Liver (tissue), 9 donors: Measurements from ENCODE around the gene XXYLT1. TPM values are rescaled to one million over a fixed set of nuclear protein-coding genes. Genes with fewer than 3 reads are reported as not detected.

ENCODE experiments used
- DNase-seq: peaks from one replicate; pipeline ENCODE4 v3.0.0-alpha.2; 2017; ENCODE audit warnings: low spot score
- H3K27ac ChIP-seq, 2 donors: one replicate each; pipeline ENCODE4 v1.7.0; 2013; ENCODE audit warnings: inconsistent platforms in 2 of 2, low read length in 2 of 2, control low read depth in 1 of 2, low read depth in 1 of 2, mild to moderate bottlenecking in 1 of 2
- H3K27me3 ChIP-seq, 4 donors: one replicate each; pipeline versions ENCODE4 v1.6.1 to v1.7.0; 2013; ENCODE audit warnings: low read length in 3 of 4, inconsistent platforms in 1 of 4, mild to moderate bottlenecking in 1 of 4, moderate library complexity in 1 of 4; ENCODE audit not compliant: control insufficient read depth in 4 of 4, insufficient read depth in 4 of 4
- H3K36me3 ChIP-seq, 4 donors: one replicate each; pipeline versions ENCODE4 v1.6.1 to v1.7.0; 2013; ENCODE audit warnings: low read length in 3 of 4, mild to moderate bottlenecking in 3 of 4, low read depth in 1 of 4, moderate library complexity in 1 of 4; ENCODE audit not compliant: control insufficient read depth in 4 of 4, insufficient read depth in 3 of 4
- H3K4me1 ChIP-seq, 4 donors: one replicate each; pipeline versions ENCODE4 v1.6.1 to v1.7.0; 2013; ENCODE audit warnings: low read length in 3 of 4, mild to moderate bottlenecking in 3 of 4, moderate library complexity in 1 of 4; ENCODE audit not compliant: control insufficient read depth in 4 of 4, insufficient read depth in 4 of 4
- H3K4me3 ChIP-seq, 3 donors: one replicate each; pipeline versions ENCODE4 v1.6.1 to v1.7.0; 2013; ENCODE audit warnings: low read length in 3 of 3, control low read depth in 1 of 3, low read depth in 1 of 3, mild to moderate bottlenecking in 1 of 3
- H3K9ac ChIP-seq, 2 donors: one replicate each; pipeline ENCODE4 v1.7.0; 2013; ENCODE audit warnings: low read length in 2 of 2, mild to moderate bottlenecking in 2 of 2, moderate library complexity in 2 of 2, control low read depth in 1 of 2, low read depth in 1 of 2
- H3K9me3 ChIP-seq, 4 donors: one replicate each; pipeline versions ENCODE4 v1.6.1 to v1.7.0; 2013; ENCODE audit warnings: low read length in 3 of 4; ENCODE audit not compliant: control insufficient read depth in 4 of 4
- ATF3 ChIP-seq: IDR thresholded peaks from 2 replicates; pipeline ENCODE4 v1.6.1; 2016; ENCODE audit warnings: antibody characterized with exemption
- CTCF ChIP-seq: fragments of 150-350 bp; IDR thresholded peaks from 2 replicates; pipeline ENCODE4 v1.5.1; 2017; ENCODE audit warnings: improper control_type of control experiment, low read depth, low read length; ENCODE audit not compliant: missing input control
- EGR1 ChIP-seq, 2 donors: IDR thresholded peaks; 2 replicates each; pipeline ENCODE4 v1.6.1; 2016 to 2018; ENCODE audit warnings: antibody characterized with exemption in 2 of 2, low read depth in 2 of 2
- FOXA1 ChIP-seq: IDR thresholded peaks from 2 replicates; pipeline ENCODE4 v1.6.1; 2016; ENCODE audit warnings: antibody characterized with exemption
- FOXA2 ChIP-seq: IDR thresholded peaks from 2 replicates; pipeline ENCODE4 v1.6.1; 2016; ENCODE audit warnings: antibody characterized with exemption
- GABPA ChIP-seq, 2 donors: IDR thresholded peaks in 1 of 2; conservative IDR thresholded peaks in 1 of 2; 2 replicates each; pipeline ENCODE4 v1.6.1; 2016; ENCODE audit warnings: antibody characterized with exemption in 2 of 2, mild to moderate bottlenecking in 1 of 2, moderate library complexity in 1 of 2
- HNF4A ChIP-seq, 2 donors: conservative IDR thresholded peaks; 2 replicates each; pipeline ENCODE4 v1.6.1; 2016; ENCODE audit warnings: antibody characterized with exemption in 2 of 2, mild to moderate bottlenecking in 2 of 2
- HNF4G ChIP-seq: IDR thresholded peaks from 2 replicates; pipeline ENCODE4 v1.6.1; 2016; ENCODE audit warnings: antibody characterized with exemption
- JUND ChIP-seq, 2 donors: IDR thresholded peaks; 2 replicates each; pipeline ENCODE4 v1.6.1; 2016; ENCODE audit warnings: antibody characterized with exemption in 2 of 2
- MAX ChIP-seq: IDR thresholded peaks from 2 replicates; pipeline ENCODE4 v1.6.1; 2016; ENCODE audit warnings: antibody characterized with exemption
- NR2F2 ChIP-seq: IDR thresholded peaks from 2 replicates; pipeline ENCODE4 v1.6.1; 2016; ENCODE audit warnings: antibody characterized with exemption
- RAD21 ChIP-seq, 2 donors: IDR thresholded peaks; 2 replicates each; pipeline ENCODE4 v1.6.1; 2016; ENCODE audit warnings: antibody characterized with exemption in 2 of 2, mild to moderate bottlenecking in 2 of 2
- REST ChIP-seq: IDR thresholded peaks from 2 replicates; pipeline ENCODE4 v1.6.1; 2016; ENCODE audit warnings: antibody characterized with exemption, mild to moderate bottlenecking
- RXRA ChIP-seq, 2 donors: IDR thresholded peaks; 2 replicates each; pipeline ENCODE4 v1.6.1; 2017 to 2018; ENCODE audit warnings: antibody characterized with exemption in 2 of 2, mild to moderate bottlenecking in 1 of 2
- SP1 ChIP-seq: IDR thresholded peaks from 2 replicates; pipeline ENCODE4 v1.6.1; 2018; ENCODE audit warnings: antibody characterized with exemption, mild to moderate bottlenecking
- TAF1 ChIP-seq: conservative IDR thresholded peaks from 2 replicates; pipeline ENCODE4 v1.6.1; 2016; ENCODE audit warnings: antibody characterized with exemption, mild to moderate bottlenecking
- WGBS: extraction: QIAGEN DNeasy Blood & Tissue Kit; methylation state at CpG from one replicate; pipeline ENCODE4 v1.1.7; 2013; 5-methylcytosine and 5-hydroxymethylcytosine counted together
- polyA plus RNA-seq, 2 donors: library from polyadenylated mRNA; stranded (reverse) in 1 of 2; unstranded in 1 of 2; fragments of 200-250 nt in 1 of 2; fragments of >200 nt in 1 of 2; fragmentation: Nextera tagmentation in 1 of 2; extraction: Ambion mirVana in 1 of 2; gene quantifications; one replicate each; pipeline versions ENCODE4 v1.2.1 to v1.2.3, GENCODE V29; 2013 to 2015
- total RNA-seq, 2 donors: library from RNA; depleted of rRNA; stranded (reverse); fragments of >200 nt; gene quantifications; one replicate each; pipeline ENCODE4 v1.2.3, GENCODE V29; 2014
- donor health status: healthy.
- donor health status: healthy.
- donor health status: healthy.
- donor health status: healthy.
- donor health status: healthy.

The XXYLT1 gene
- total and polyA plus RNA-seq, 4 donors: 0.93 to 7.6 (median 2.8) TPM

GRCh38 chr3:195212749-195213375 is 58.1 kb downstream of the XXYLT1 start:
- Histone ChIP-seq H3K9me3 (no peaks in the 10 kb centered on the region), H3K27ac (no peak overlapping the region), H3K36me3 (no peaks in the 10 kb centered on the region), H3K4me1 (peaks cover 0 to 9% (median 0%) of the 10 kb centered on the region in 4 donors), H3K4me3 (no peak overlapping the region), H3K9ac (no peak overlapping the region), H3K27me3 (no peaks in the 10 kb centered on the region)
- WGBS: 96% methylated on average over 14 of the region's 14 CpGs
- DNase-seq: no peak
- TF ChIP-seq SP1 (no peak), HNF4A (conservative IDR thresholded peaks at IDR 0.05) (no peak), FOXA2 (no peak), RXRA (IDR thresholded peaks at IDR 0.05) (no peak), GABPA (IDR thresholded peaks at IDR 0.05 in 1 of 2, conservative IDR thresholded peaks at IDR 0.05 in 1 of 2) (no peak), JUND (IDR thresholded peaks at IDR 0.05) (no peak), HNF4G (no peak), ATF3 (no peak), NR2F2 (no peak), MAX (no peak), FOXA1 (no peak), REST (no peak), CTCF (no peak)

- no peak overlapping the region for H3K27ac ChIP-seq
- 97% methylated on average over 22 of the region's 22 CpGs for WGBS
- H3K27me3 ChIP-seq: no peaks in the 10 kb centered on the region
- no peak for DNase-seq
- no peaks in the 10 kb centered on the region for H3K36me3 ChIP-seq
- TF ChIP-seq FOXA2 (no peak), CTCF (no peak), TAF1 (no peak), GABPA (IDR thresholded peaks at IDR 0.05 in 1 of 2, conservative IDR thresholded peaks at IDR 0.05 in 1 of 2) (no peak), JUND (IDR thresholded peaks at IDR 0.05) (no peak), RAD21 (IDR thresholded peaks at IDR 0.05) (no peak), FOXA1 (no peak), EGR1 (IDR thresholded peaks at IDR 0.05; ENCODE audit: low read depth in 2 of 2) (no peak), RXRA (IDR thresholded peaks at IDR 0.05) (no peak), ATF3 (no peak), NR2F2 (no peak), SP1 (no peak), REST (no peak), HNF4G (no peak)
- no peak overlapping the region for H3K9ac ChIP-seq
- peaks cover 0 to 9% (median 0%) of the 10 kb centered on the region in 4 donors for H3K4me1 ChIP-seq
- H3K9me3 ChIP-seq: no peaks in the 10 kb centered on the region
- H3K4me3 ChIP-seq: no peak overlapping the region
These were observed 58.8 kb downstream of the XXYLT1 start for GRCh38 chr3:195212033-195212748.
